ENCODE results near the gene ADAMTS10.
"Not testable (repeated sequence)": the region's sequence is repeated elsewhere in the genome, so short reads cannot be mapped to it uniquely, and the experiment has no call there.

ADAMTS10 gene

DNA sequence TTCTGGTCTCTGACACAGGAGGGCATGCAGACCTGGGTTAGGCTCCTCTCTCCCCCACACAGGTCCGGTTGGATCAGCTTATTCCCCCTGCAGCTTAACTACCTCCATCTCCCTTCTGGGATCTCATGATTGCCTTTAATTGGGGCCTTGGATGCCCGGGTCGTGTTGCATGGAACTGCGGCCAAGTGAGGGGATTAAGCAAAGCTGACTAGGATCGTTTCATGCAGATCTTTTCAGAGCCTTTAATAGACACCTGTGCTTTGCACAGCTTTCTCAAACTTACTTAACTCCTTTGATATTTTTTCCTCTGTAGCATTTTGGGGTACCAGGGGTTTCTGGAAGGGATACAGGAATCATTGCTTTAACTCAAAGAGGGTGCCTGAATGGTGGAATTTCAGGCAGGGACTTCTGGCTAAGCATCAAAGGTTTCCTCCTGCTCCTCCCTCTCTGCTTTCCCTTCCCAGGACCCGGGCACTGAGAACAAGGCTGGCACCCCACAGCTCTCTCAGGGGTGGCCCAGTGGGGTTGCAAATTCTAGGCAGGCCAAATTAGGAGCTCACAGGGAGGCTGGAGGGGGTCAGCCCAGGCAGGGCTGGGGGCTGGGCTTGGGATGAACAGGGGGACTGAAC, 20.4 kb upstream of the ADAMTS10 start:
- Histone ChIP-seq H3K36me3 (no peaks in the 10 kb centered on the region), H3K4me1 (ENCODE audit: control insufficient read depth in 1 of 2, insufficient read depth in 1 of 2, low read depth in 1 of 2, low read length in 1 of 2) (no peaks in the 10 kb centered on the region), H3K27ac (no peak overlapping the region), H3K9me3 (no peaks in the 10 kb centered on the region), H3K4me3 (ENCODE audit: low read depth in 1 of 2, low read length in 1 of 2) (no peak overlapping the region), H3K27me3 (no peaks in the 10 kb centered on the region)
- TF ChIP-seq, protein P1, sequence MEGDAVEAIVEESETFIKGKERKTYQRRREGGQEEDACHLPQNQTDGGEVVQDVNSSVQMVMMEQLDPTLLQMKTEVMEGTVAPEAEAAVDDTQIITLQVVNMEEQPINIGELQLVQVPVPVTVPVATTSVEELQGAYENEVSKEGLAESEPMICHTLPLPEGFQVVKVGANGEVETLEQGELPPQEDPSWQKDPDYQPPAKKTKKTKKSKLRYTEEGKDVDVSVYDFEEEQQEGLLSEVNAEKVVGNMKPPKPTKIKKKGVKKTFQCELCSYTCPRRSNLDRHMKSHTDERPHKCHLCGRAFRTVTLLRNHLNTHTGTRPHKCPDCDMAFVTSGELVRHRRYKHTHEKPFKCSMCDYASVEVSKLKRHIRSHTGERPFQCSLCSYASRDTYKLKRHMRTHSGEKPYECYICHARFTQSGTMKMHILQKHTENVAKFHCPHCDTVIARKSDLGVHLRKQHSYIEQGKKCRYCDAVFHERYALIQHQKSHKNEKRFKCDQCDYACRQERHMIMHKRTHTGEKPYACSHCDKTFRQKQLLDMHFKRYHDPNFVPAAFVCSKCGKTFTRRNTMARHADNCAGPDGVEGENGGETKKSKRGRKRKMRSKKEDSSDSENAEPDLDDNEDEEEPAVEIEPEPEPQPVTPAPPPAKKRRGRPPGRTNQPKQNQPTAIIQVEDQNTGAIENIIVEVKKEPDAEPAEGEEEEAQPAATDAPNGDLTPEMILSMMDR (IDR thresholded peaks at IDR 0.05) = no peak

DNA sequence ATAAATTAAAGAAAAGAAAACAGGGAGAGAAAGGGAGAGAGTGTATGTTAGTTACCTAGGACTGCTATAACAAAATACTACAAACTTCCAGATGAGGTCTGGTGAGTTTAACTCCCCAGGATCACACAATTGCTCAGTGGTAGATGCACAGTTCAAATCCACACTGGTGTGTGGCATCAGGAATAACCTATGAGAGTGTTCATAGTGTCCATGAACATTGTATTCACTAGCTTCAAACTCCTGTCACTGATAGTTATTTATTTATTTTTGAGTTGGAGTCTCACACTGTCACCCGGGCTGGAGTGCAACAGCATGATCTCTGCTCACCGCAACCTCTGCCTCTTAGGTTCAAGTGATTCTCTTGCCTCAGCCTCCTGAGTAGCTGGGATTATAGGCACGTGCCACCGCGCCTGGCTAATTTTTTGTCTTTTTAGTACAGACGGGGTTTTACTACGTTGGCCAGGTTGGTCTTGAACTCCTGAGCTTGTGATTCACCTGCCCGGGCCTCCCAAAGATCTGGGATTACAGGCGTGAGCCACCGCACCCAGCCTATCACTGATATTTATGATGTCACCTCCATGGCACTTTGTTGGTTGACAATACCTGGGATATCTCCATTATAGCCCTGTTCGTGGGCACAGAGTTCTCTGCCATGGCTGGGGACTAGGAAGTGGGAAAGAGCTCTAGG, 19.6 kb upstream of the ADAMTS10 start, which contains the start of gene NFILZ:
TSS of gene NFILZ (plus strand) at position 638 of the 688 bp plus-strand sequence. CDS start 46,133 bp downstream, outside the sequence.
- Histone ChIP-seq H3K27ac (no peak within 1 kb of the TSS), H3K4me1 (ENCODE audit: control insufficient read depth in 1 of 2, insufficient read depth in 1 of 2, low read depth in 1 of 2, low read length in 1 of 2) (no peaks in the 10 kb centered on the region), H3K4me3 (ENCODE audit: low read depth in 1 of 2, low read length in 1 of 2) (no peak within 1 kb of the TSS), H3K9me3 (no peaks in the 10 kb centered on the region), H3K27me3 (no peaks in the 10 kb centered on the region), H3K36me3 (no peaks in the 10 kb centered on the region)
- TF ChIP-seq, protein P1 (IDR thresholded peaks at IDR 0.05) = no peak

DNA sequence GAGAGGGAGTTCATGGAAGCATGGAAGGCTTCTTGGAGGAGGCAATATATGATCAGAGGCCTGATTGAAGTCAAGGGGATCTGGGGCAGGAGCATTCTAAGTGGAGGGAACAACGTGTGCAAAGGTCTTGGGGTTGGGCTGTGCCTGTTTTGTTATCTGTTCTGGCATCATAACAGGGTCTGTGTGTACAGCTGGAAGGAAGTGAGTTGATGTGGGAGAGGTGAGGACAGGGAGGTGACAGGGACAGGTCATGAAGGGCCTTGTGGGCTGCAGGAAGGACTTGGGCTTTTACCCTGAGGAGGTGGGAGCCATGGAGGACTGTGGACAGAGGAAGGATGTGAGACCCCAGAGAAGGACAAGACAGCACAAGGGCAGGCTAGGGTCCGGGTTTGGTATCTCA, 18.7 kb upstream of the ADAMTS10 start:
- Histone ChIP-seq H3K27ac (no peak overlapping the region), H3K4me1 (ENCODE audit: control insufficient read depth in 1 of 2, insufficient read depth in 1 of 2, low read depth in 1 of 2, low read length in 1 of 2) (no peaks in the 10 kb centered on the region), H3K4me3 (ENCODE audit: low read depth in 1 of 2, low read length in 1 of 2) (no peak overlapping the region), H3K9me3 (no peaks in the 10 kb centered on the region), H3K36me3 (no peaks in the 10 kb centered on the region), H3K27me3 (no peaks in the 10 kb centered on the region)
- TF ChIP-seq, protein P1 (IDR thresholded peaks at IDR 0.05) = no peak

DNA sequence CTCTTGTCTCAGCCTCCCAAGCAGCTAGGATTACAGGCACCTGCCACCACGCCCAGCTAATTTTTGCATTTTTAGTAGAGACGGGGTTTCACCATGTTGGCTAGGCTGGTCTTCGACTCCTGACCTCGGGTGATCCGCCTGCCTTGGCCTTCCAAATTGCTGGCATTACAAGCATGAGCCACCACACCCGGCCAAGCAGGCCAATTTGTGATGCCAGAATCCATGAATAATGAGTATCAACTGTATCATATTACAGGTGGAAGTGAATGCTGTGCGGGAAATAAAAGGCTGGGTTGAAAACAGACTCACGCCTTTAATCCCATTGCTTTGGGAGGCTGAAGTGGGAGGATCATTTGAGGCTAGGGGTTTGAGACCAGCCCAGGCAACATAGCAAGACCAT, 16.3 kb upstream of the ADAMTS10 start:
- no peaks in the 10 kb centered on the region for H3K36me3 ChIP-seq
- peaks cover 5% of the 10 kb centered on the region for H3K27me3 ChIP-seq
- TF ChIP-seq, protein P1 (IDR thresholded peaks at IDR 0.05) = no peak
- no peaks in the 10 kb centered on the region for H3K4me1 ChIP-seq (ENCODE audit: control insufficient read depth in 1 of 2, insufficient read depth in 1 of 2, low read depth in 1 of 2, low read length in 1 of 2)
- no peaks in the 10 kb centered on the region for H3K9me3 ChIP-seq
- no peak overlapping the region for H3K4me3 ChIP-seq (ENCODE audit: low read depth in 1 of 2, low read length in 1 of 2)
- no peak overlapping the region for H3K27ac ChIP-seq

DNA sequence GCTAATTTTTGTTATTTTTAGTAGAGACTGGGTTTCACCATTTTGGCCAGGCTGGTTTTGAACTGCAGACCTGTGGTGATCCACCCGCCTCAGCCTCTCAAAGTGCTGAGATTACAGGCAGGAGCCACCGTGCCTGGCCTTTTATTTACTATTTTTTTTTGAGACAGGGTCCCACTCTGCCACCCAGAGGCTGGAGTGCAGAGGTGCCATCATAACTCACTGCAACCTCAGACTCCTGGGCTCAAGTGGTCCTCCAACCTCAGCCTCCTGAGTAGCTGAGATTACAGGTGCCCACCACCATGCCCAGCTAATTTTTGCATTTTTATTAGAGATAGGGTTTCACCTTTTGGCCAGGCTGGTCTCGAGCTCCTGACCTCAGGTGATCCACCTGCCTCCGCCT, 12.4 kb upstream of the ADAMTS10 start:
- H3K9me3 ChIP-seq; H3K4me1 ChIP-seq (ENCODE audit: control insufficient read depth in 1 of 2, insufficient read depth in 1 of 2, low read depth in 1 of 2, low read length in 1 of 2); H3K27ac ChIP-seq; H3K4me3 ChIP-seq (ENCODE audit: low read depth in 1 of 2, low read length in 1 of 2); H3K36me3 ChIP-seq: not testable (repeated sequence)
- peaks cover 10% of the 10 kb centered on the region for H3K27me3 ChIP-seq

DNA sequence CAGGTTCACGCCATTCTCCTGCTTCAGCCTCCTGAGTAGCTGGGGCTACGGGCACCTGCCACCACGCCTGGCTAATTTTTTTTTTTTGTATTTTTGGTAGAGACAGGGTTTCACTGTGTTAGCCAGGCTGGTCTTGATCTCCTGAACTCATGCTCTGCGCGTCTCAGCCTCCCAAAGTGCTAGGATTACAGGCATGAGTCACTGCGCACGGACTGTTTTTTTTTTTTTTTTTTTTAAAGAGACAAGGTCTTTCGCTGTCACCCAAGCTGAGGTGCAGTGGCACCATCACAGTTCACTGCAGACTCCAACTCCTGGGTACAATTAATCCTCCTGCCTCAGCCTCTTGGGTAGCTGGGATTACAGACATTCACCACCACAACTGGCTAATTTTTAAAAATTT, 8.2 kb upstream of the ADAMTS10 start:
- TF ChIP-seq, protein P1 (IDR thresholded peaks at IDR 0.05) = no peak

More for the DNA sequence above, 8.2 kb upstream of the ADAMTS10 start:
- H3K36me3 ChIP-seq = no peaks in the 10 kb centered on the region
- no peaks in the 10 kb centered on the region for H3K9me3 ChIP-seq
- H3K4me1 ChIP-seq (ENCODE audit: control insufficient read depth in 1 of 2, insufficient read depth in 1 of 2, low read depth in 1 of 2, low read length in 1 of 2) = peaks cover 8% of the 10 kb centered on the region in 2 experiments
- peaks cover 29% of the 10 kb centered on the region for H3K27me3 ChIP-seq
- no peak overlapping the region for H3K4me3 ChIP-seq (ENCODE audit: low read depth in 1 of 2, low read length in 1 of 2)
- no peak overlapping the region for H3K27ac ChIP-seq

Data from neutrophil (primary cell).